ENCODE data around the gene GDPD3.

DNA sequence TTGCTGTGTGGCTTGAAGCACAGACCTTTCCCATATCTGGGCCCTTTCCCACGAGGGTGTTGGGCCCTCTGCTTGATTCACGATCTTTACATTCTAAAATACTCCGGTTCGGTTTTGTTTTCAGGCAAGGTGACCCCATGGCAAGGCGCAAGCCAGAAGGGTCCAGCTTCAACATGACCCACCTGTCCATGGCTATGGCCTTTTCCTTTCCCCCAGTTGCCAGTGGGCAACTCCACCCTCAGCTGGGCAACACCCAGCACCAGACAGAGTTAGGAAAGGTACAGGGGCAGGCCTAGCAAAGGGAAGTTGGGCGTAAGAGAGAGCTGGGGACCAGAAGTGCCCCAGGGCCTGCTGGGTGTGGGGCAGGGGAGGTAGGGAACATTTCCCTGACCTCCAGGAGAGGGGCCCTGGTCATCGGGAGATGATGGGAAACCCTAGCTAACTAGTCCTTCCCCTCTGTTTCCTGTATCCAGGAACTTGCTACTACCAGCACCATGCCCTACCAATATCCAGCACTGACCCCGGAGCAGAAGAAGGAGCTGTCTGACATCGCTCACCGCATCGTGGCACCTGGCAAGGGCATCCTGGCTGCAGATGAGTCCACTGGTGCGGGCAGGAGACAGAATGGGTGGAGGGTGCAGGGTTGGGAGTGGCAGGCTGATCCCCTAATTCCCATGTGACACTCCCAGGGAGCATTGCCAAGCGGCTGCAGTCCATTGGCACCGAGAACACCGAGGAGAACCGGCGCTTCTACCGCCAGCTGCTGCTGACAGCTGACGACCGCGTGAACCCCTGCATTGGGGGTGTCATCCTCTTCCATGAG is 46.4 kb downstream of the GDPD3 start:
- TF ChIP-seq POLR2A (IDR thresholded peaks at IDR 0.05; ENCODE audit: low read depth, low read length) (peak; percentile 36; the same call in 1 of the 2 replicates), POLR2AphosphoS5 (IDR thresholded peaks at IDR 0.05; ENCODE audit: low read depth, low read length) (no peak), TAF1 (IDR thresholded peaks at IDR 0.05; ENCODE audit: borderline replicate concordance, low read depth, low read length) (no peak)

Measured in GM12892 (cell line).